ENCODE measurements around the gene NPL. TPM values are rescaled to one million over a fixed set of nuclear protein-coding genes. Genes with fewer than 3 reads are reported as not detected.

NPL gene
- total and polyA plus RNA-seq, 9 of the 15 experiments (the other 6 are each of a cell fraction or from before 2014, with no cell fraction given), result 9.9 to 22.3 (median 14.2) TPM

DNA sequence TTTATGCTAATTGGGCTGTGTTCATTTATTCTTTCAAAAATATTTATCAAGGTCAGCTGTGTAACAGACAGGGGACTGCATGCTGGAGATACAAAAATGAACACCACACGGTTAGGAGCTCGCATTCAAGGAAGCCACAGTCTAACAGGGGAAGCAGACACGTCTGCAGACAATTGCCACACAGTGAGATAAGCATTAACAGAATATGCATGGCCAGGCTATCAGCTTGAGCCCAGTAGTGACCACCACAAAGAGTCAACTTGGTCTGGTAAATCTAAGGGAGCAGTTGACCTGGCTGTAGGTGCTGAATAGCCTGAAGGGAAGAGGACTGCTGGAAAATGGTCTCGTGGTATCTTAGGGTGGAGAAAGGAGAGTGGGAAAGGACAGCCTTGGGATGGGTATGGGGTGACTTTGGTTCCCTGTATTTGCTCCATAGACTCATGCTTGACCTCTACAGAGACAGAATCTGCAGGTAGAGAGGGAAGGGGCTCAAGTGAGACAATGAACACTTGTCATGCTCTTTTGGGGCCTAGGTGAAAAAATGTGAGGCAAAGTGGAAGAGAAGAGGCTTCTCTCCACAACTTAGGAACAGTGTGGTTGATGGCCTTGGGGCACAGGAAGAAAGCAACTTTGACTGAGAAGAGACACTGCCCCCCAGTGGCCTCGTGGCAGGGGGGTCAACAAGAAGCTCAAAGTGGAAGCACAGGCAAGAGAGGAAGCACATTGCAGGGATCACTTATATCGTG is 7.6 kb upstream of the NPL start (continued):
- TF ChIP-seq, protein P1, sequence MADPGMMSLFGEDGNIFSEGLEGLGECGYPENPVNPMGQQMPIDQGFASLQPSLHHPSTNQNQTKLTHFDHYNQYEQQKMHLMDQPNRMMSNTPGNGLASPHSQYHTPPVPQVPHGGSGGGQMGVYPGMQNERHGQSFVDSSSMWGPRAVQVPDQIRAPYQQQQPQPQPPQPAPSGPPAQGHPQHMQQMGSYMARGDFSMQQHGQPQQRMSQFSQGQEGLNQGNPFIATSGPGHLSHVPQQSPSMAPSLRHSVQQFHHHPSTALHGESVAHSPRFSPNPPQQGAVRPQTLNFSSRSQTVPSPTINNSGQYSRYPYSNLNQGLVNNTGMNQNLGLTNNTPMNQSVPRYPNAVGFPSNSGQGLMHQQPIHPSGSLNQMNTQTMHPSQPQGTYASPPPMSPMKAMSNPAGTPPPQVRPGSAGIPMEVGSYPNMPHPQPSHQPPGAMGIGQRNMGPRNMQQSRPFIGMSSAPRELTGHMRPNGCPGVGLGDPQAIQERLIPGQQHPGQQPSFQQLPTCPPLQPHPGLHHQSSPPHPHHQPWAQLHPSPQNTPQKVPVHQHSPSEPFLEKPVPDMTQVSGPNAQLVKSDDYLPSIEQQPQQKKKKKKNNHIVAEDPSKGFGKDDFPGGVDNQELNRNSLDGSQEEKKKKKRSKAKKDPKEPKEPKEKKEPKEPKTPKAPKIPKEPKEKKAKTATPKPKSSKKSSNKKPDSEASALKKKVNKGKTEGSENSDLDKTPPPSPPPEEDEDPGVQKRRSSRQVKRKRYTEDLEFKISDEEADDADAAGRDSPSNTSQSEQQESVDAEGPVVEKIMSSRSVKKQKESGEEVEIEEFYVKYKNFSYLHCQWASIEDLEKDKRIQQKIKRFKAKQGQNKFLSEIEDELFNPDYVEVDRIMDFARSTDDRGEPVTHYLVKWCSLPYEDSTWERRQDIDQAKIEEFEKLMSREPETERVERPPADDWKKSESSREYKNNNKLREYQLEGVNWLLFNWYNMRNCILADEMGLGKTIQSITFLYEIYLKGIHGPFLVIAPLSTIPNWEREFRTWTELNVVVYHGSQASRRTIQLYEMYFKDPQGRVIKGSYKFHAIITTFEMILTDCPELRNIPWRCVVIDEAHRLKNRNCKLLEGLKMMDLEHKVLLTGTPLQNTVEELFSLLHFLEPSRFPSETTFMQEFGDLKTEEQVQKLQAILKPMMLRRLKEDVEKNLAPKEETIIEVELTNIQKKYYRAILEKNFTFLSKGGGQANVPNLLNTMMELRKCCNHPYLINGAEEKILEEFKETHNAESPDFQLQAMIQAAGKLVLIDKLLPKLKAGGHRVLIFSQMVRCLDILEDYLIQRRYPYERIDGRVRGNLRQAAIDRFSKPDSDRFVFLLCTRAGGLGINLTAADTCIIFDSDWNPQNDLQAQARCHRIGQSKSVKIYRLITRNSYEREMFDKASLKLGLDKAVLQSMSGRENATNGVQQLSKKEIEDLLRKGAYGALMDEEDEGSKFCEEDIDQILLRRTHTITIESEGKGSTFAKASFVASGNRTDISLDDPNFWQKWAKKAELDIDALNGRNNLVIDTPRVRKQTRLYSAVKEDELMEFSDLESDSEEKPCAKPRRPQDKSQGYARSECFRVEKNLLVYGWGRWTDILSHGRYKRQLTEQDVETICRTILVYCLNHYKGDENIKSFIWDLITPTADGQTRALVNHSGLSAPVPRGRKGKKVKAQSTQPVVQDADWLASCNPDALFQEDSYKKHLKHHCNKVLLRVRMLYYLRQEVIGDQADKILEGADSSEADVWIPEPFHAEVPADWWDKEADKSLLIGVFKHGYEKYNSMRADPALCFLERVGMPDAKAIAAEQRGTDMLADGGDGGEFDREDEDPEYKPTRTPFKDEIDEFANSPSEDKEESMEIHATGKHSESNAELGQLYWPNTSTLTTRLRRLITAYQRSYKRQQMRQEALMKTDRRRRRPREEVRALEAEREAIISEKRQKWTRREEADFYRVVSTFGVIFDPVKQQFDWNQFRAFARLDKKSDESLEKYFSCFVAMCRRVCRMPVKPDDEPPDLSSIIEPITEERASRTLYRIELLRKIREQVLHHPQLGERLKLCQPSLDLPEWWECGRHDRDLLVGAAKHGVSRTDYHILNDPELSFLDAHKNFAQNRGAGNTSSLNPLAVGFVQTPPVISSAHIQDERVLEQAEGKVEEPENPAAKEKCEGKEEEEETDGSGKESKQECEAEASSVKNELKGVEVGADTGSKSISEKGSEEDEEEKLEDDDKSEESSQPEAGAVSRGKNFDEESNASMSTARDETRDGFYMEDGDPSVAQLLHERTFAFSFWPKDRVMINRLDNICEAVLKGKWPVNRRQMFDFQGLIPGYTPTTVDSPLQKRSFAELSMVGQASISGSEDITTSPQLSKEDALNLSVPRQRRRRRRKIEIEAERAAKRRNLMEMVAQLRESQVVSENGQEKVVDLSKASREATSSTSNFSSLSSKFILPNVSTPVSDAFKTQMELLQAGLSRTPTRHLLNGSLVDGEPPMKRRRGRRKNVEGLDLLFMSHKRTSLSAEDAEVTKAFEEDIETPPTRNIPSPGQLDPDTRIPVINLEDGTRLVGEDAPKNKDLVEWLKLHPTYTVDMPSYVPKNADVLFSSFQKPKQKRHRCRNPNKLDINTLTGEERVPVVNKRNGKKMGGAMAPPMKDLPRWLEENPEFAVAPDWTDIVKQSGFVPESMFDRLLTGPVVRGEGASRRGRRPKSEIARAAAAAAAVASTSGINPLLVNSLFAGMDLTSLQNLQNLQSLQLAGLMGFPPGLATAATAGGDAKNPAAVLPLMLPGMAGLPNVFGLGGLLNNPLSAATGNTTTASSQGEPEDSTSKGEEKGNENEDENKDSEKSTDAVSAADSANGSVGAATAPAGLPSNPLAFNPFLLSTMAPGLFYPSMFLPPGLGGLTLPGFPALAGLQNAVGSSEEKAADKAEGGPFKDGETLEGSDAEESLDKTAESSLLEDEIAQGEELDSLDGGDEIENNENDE (IDR thresholded peaks at IDR 0.05; ENCODE audit: low read depth, low read length), result no peak
- no peak for TF ChIP-seq ZNF584 (CRISPR knock-in tag; IDR thresholded peaks at IDR 0.05; ENCODE audit: low read depth)
- TF ChIP-seq AFF4 (CRISPR knock-in tag; IDR thresholded peaks at IDR 0.05), result no peak
- TF ChIP-seq TRIM28 (IDR thresholded peaks at IDR 0.05), result no peak
- TF ChIP-seq, protein P2, sequence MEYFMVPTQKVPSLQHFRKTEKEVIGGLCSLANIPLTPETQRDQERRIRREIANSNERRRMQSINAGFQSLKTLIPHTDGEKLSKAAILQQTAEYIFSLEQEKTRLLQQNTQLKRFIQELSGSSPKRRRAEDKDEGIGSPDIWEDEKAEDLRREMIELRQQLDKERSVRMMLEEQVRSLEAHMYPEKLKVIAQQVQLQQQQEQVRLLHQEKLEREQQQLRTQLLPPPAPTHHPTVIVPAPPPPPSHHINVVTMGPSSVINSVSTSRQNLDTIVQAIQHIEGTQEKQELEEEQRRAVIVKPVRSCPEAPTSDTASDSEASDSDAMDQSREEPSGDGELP (CRISPR knock-in tag; IDR thresholded peaks at IDR 0.05; ENCODE audit: borderline replicate concordance), result peak; percentile 37; the same call in 1 of the 2 replicates
- TF ChIP-seq CGGBP1 (CRISPR knock-in tag; IDR thresholded peaks at IDR 0.05), result 0 out of 2 replicates have a peak, but pooled peaks have one; percentile 24
- peak; percentile 56 for TF ChIP-seq STAT5A (IDR thresholded peaks at IDR 0.05; ENCODE audit: borderline replicate concordance, low read length)
- TF ChIP-seq MTA1 (IDR thresholded peaks at IDR 0.05; ENCODE audit: borderline replicate concordance), result no peak
- peak; percentile 61; the same call in 1 of the 2 replicates for TF ChIP-seq EHMT2 (IDR thresholded peaks at IDR 0.05)
- no peak for TF ChIP-seq GATAD2A (IDR thresholded peaks at IDR 0.05)
- TF ChIP-seq ZNF197 (CRISPR knock-in tag; IDR thresholded peaks at IDR 0.05; ENCODE audit: low read depth), result no peak

Measured in K562 (cell line).